ENCODE data around the gene ZNF710.

ZNF710 gene

GRCh38 chr15:90042356-90042755 lies 41.2 kb downstream of the ZNF710 start:
- Histone ChIP-seq H3K4me1 (peaks cover 99 to 100% (median 100%) of the 10 kb centered on the region in 10 experiments), H3K36me3 (peaks cover 0 to 31% (median 6%) of the 10 kb centered on the region in 11 experiments; a peak in 7 of 22 replicates), H3K4me3 (no peak overlapping the region), H3K9me3 (replicated peaks in 1 of 11) (no peaks in the 10 kb centered on the region), H3K9ac (peak overlapping the region in 7 of 11 experiments; percentile 17 to 68 (median 34); a peak in 7 of 22 replicates), H3K27me3 (no peaks in the 10 kb centered on the region), H3K4me2 (peak overlapping the region; percentile 64 to 100 (median 84)), H3K27ac (peak overlapping the region in 10 of 11 experiments; percentile 29 to 69 (median 54); a peak in 17 of 22 replicates), H4K20me1 (peaks cover 0 to 17% (median 0%) of the 10 kb centered on the region in 11 experiments; a peak in 3 of 22 replicates)
- no peak for TF ChIP-seq Cebpa-rat (IDR thresholded peaks at IDR 0.05)

GRCh38 chr15:90042766-90043529 lies 41.8 kb downstream of the ZNF710 start:
- TF ChIP-seq Cebpa-rat (IDR thresholded peaks at IDR 0.05) = no peak
- peak overlapping the region; percentile 29 to 69 (median 51) for H3K27ac ChIP-seq

GRCh38 chr15:90043530-90044010 lies 42.4 kb downstream of the ZNF710 start:
- peaks cover 0 to 27% (median 0%) of the 10 kb centered on the region in 11 experiments; a peak in 3 of 22 replicates for H4K20me1 ChIP-seq
- no peaks in the 10 kb centered on the region for H3K9me3 ChIP-seq (replicated peaks in 1 of 11)
- H3K4me3 ChIP-seq = no peak overlapping the region
- peak overlapping the region; percentile 10 to 68 (median 32); a peak in 16 of 22 replicates for H3K9ac ChIP-seq
- H3K36me3 ChIP-seq = peaks cover 0 to 32% (median 6%) of the 10 kb centered on the region in 11 experiments; a peak in 7 of 22 replicates
- TF ChIP-seq Cebpa-rat (IDR thresholded peaks at IDR 0.05) = no peak
- H3K4me1 ChIP-seq = peaks cover 99 to 100% (median 100%) of the 10 kb centered on the region in 10 experiments
- H3K4me2 ChIP-seq = peak overlapping the region; percentile 64 to 100 (median 84)
- no peaks in the 10 kb centered on the region for H3K27me3 ChIP-seq
- peak overlapping the region in 10 of 11 experiments; percentile 29 to 69 (median 54); a peak in 19 of 22 replicates for H3K27ac ChIP-seq

More at GRCh38 chr15:90042766-90043529, 41.8 kb downstream of the ZNF710 start:
- Histone ChIP-seq H3K36me3 (peaks cover 0 to 31% (median 6%) of the 10 kb centered on the region in 11 experiments; a peak in 7 of 22 replicates), H3K4me3 (no peak overlapping the region), H3K4me2 (peak overlapping the region; percentile 64 to 100 (median 84)), H4K20me1 (peaks cover 0 to 23% (median 0%) of the 10 kb centered on the region in 11 experiments; a peak in 3 of 22 replicates), H3K4me1 (peaks cover 99 to 100% (median 100%) of the 10 kb centered on the region in 10 experiments), H3K27me3 (no peaks in the 10 kb centered on the region), H3K9ac (peak overlapping the region; percentile 10 to 68 (median 32); a peak in 17 of 22 replicates), H3K9me3 (replicated peaks in 1 of 11) (no peaks in the 10 kb centered on the region)

GRCh38 chr15:90044191-90044590 lies 43.1 kb downstream of the ZNF710 start:
- TF ChIP-seq Cebpa-rat (IDR thresholded peaks at IDR 0.05) = no peak

GRCh38 chr15:90044916-90045371 lies 43.8 kb downstream of the ZNF710 start:
- H3K27ac ChIP-seq = peak overlapping the region in 7 of 11 experiments; percentile 35 to 63 (median 47); a peak in 9 of 22 replicates
- H4K20me1 ChIP-seq = peaks cover 0 to 37% (median 0%) of the 10 kb centered on the region in 11 experiments; a peak in 3 of 22 replicates
- H3K4me1 ChIP-seq = peaks cover 92 to 100% (median 99%) of the 10 kb centered on the region in 10 experiments
- no peak overlapping the region for H3K4me3 ChIP-seq
- no peak overlapping the region for H3K9ac ChIP-seq
- no peaks in the 10 kb centered on the region for H3K9me3 ChIP-seq (replicated peaks in 1 of 11)
- H3K36me3 ChIP-seq = peaks cover 0 to 42% (median 6%) of the 10 kb centered on the region in 11 experiments; a peak in 7 of 22 replicates
- no peaks in the 10 kb centered on the region for H3K27me3 ChIP-seq
- H3K4me2 ChIP-seq = peak overlapping the region; percentile 64 to 100 (median 83)
- TF ChIP-seq Cebpa-rat (IDR thresholded peaks at IDR 0.05) = no peak

More at GRCh38 chr15:90044191-90044590, 43.1 kb downstream of the ZNF710 start:
- peak overlapping the region in 9 of 11 experiments; percentile 18 to 69 (median 56); a peak in 12 of 22 replicates for H3K27ac ChIP-seq
- no peak overlapping the region for H3K4me3 ChIP-seq
- peak overlapping the region; percentile 64 to 100 (median 83) for H3K4me2 ChIP-seq
- peaks cover 0 to 36% (median 6%) of the 10 kb centered on the region in 11 experiments; a peak in 7 of 22 replicates for H3K36me3 ChIP-seq
- H3K9ac ChIP-seq = peak overlapping the region in 2 of 11 experiments; percentile 17 to 68; a peak in 3 of 22 replicates
- H3K4me1 ChIP-seq = peaks cover 95 to 100% (median 99%) of the 10 kb centered on the region in 10 experiments
- H3K27me3 ChIP-seq = no peaks in the 10 kb centered on the region
- peaks cover 0 to 29% (median 0%) of the 10 kb centered on the region in 11 experiments; a peak in 3 of 22 replicates for H4K20me1 ChIP-seq
- no peaks in the 10 kb centered on the region for H3K9me3 ChIP-seq (replicated peaks in 1 of 11)

- Histone ChIP-seq H3K4me1 (peaks cover 81 to 100% (median 92%) of the 10 kb centered on the region in 10 experiments), H4K20me1 (peaks cover 0 to 42% (median 0%) of the 10 kb centered on the region in 11 experiments; a peak in 3 of 22 replicates), H3K27ac (peak overlapping the region; percentile 19 to 64 (median 41); a peak in 19 of 22 replicates), H3K36me3 (peaks cover 0 to 48% (median 6%) of the 10 kb centered on the region in 11 experiments; a peak in 7 of 22 replicates), H3K4me2 (peak overlapping the region; percentile 64 to 100 (median 83)), H3K27me3 (no peaks in the 10 kb centered on the region), H3K9me3 (replicated peaks in 1 of 11) (no peaks in the 10 kb centered on the region), H3K9ac (peak overlapping the region in 6 of 11 experiments; percentile 17 to 38 (median 26); a peak in 7 of 22 replicates), H3K4me3 (no peak overlapping the region)
- no peak for TF ChIP-seq Cebpa-rat (IDR thresholded peaks at IDR 0.05)
Observed at GRCh38 chr15:90046289-90046688, 45.2 kb downstream of the ZNF710 start.

- Histone ChIP-seq H3K36me3 (peaks cover 0 to 46% (median 6%) of the 10 kb centered on the region in 11 experiments; a peak in 7 of 22 replicates), H4K20me1 (peaks cover 0 to 49% (median 0%) of the 10 kb centered on the region in 11 experiments; a peak in 3 of 22 replicates), H3K4me3 (no peak overlapping the region), H3K4me1 (peaks cover 81 to 100% (median 92%) of the 10 kb centered on the region in 10 experiments), H3K27me3 (no peaks in the 10 kb centered on the region), H3K9ac (peak overlapping the region in 6 of 11 experiments; percentile 14 to 46 (median 26); a peak in 5 of 22 replicates), H3K9me3 (replicated peaks in 1 of 11) (no peaks in the 10 kb centered on the region), H3K4me2 (peak overlapping the region; percentile 64 to 100 (median 83)), H3K27ac (peak overlapping the region; percentile 0 to 64 (median 41); a peak in 19 of 22 replicates)
- no peak for TF ChIP-seq Cebpa-rat (IDR thresholded peaks at IDR 0.05)
Observed at GRCh38 chr15:90046911-90047392, 45.8 kb downstream of the ZNF710 start.

GRCh38 chr15:90047956-90048575 lies 46.9 kb downstream of the ZNF710 start:
- Histone ChIP-seq H3K9ac (peak overlapping the region in 6 of 11 experiments; percentile 0 to 53 (median 18); a peak in 6 of 22 replicates), H3K4me3 (no peak overlapping the region), H3K27me3 (no peaks in the 10 kb centered on the region), H3K9me3 (replicated peaks in 1 of 11) (no peaks in the 10 kb centered on the region), H4K20me1 (peaks cover 0 to 52% (median 0%) of the 10 kb centered on the region in 11 experiments; a peak in 4 of 22 replicates), H3K4me1 (peaks cover 73 to 100% (median 88%) of the 10 kb centered on the region in 10 experiments), H3K36me3 (peaks cover 0 to 36% (median 5%) of the 10 kb centered on the region in 11 experiments; a peak in 7 of 22 replicates), H3K27ac (peak overlapping the region in 7 of 11 experiments; percentile 0 to 38 (median 15); a peak in 8 of 22 replicates), H3K4me2 (peak overlapping the region; percentile 64 to 100 (median 83))
- no peak for TF ChIP-seq Cebpa-rat (IDR thresholded peaks at IDR 0.05)

Measured in BLaER1 treated with 17β-estradiol and CSF1 and Interleukin-3, amounts not matched to agents 10 nM and 100 nM (cell line).